SK-N-MC (cell line): ENCODE data around the gene FBXL13.

ENCODE experiments used
- EZH2 ChIP-seq: fragments of 200-600 bp; sonication (generic); IDR thresholded peaks from one replicate; pipeline ENCODE4 v1.6.1; 2017; ENCODE audit warnings: antibody characterized with exemption
- POLR2AphosphoS5 ChIP-seq: IDR thresholded peaks from 2 replicates; pipeline ENCODE4 v1.6.1; 2012; ENCODE audit warnings: mild to moderate bottlenecking, low read depth, low read length, borderline replicate concordance

GRCh38 chr7:102988088-102988487 lies 86.5 kb downstream of the FBXL13 start:
- no peak for TF ChIP-seq POLR2AphosphoS5
- TF ChIP-seq EZH2: no peak
